ENCODE measurements around the gene TSHZ2. TPM values are rescaled to one million over a fixed set of nuclear protein-coding genes. Genes with fewer than 3 reads are reported as not detected.

TSHZ2 gene
- total RNA-seq, 1 experiment from 2014 or later: 11.9 TPM

DNA sequence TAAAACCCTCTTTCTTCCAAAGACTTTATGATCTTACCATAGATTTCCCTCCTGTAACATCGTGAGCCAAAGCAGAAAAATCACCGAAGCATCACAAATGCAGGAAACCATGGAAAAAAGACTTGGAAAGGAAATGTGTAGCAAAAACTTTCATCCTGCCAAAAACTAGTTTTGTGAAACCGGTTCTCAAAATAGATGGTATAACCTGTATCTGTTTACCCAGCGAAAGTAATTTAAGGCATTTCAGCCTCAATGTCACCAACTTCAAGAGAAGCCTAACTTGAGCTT lies 407.6 kb downstream of the TSHZ2 start:
- no peak for DNase-seq (ENCODE audit: low read depth)

DNA sequence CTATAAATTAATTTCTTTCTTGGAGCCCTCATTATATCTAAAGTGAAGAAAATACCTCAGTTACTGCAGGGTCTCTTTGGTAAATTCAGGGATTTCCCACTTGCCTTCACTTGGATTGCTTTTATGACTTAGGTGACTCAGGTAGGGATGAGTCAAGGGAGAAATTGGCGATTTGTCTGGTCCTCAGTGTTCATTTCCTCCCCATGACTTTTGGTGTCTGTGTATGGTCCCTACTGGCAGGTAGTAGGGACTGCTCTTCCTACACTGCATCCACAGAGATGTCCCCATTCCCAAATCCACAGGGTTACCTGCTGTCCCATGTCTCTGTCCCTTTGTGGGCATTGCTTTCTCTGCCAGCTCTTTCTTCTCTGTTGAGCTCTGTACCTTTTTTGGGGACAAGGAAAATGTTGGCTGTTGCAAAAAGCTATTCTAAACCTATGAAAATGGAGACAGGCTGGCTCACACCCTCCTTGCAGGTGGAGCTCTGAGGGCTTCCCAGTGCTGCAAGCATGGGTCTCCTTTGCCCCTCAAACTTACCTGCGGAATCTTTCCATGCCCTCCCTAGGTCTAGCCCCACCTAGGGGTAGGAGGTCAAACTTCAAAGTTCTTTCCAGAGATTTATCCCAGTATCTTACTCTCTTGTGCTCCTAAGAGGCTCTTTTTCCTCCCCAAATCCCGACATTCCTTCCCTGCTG lies 409.6 kb downstream of the TSHZ2 start:
- DNase-seq (ENCODE audit: low read depth): peak; percentile 56

DNA sequence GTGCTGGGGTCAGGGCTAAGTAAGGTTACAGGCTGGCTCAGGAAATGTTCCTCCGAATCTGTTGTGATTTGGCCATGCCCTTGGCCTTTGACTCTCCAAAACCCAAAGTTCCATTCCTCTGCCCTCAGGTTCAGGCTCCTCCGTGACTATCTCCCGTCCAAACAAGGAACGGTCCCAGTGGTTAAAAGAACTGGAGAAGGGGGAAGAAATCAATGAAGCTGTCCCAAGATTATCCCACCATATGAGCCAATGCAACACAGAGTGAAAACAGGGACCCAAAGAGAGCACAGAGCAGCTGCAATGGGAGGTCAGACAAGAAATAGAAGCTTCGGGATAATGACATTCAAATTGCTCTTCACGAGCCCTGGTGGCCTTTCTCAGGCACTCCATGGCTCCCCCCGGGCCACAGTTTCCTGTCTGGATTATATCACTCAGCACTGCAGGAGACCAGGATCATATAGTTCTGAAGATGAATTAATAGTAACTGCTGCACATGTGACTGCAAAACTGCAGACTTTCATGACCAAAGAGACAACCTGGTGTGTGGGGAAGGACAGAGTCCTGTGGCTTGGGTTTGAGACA lies 410.2 kb downstream of the TSHZ2 start:
- no peak for DNase-seq (ENCODE audit: low read depth)

DNA sequence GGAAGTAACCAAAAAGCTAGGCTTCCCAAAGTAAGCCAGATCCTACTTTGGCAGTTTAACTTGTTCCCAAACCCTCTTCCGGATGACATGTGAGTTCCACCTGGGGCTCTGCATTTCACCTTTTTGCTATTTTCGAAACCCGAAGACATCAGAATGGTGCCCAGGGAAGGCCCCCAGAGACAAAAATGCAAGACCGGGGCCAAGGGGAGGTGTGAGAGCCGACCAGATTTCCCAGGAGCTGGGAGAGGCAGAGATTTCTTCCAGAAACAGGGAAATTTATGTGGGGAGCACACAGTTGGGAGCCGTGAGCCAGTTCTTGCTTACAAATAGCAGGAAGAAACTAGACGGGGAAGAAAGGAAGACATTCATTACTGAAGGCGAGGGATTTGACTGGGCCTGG lies 411.8 kb downstream of the TSHZ2 start:
- no peak for DNase-seq (ENCODE audit: low read depth)

DNA sequence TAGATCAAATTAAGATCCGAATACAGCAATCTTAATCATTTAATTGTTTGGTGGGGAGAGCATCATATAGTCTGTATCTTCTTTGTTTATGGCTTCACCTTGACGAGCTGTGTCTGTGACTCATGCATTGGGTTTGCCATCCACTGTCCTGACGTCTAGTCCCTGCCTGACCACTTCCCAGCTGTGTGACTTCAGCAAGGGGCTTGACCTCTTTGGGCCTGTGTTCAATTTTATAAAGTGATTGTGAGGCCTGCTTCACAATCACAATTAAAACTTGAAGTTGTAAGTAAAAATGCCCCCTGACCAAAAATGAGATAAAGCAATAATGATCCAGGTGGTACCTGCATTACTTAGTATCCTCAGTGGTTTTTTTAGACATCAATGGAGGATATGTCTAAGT lies 412.2 kb downstream of the TSHZ2 start:
- peak; percentile 40 for DNase-seq (ENCODE audit: low read depth)

DNA sequence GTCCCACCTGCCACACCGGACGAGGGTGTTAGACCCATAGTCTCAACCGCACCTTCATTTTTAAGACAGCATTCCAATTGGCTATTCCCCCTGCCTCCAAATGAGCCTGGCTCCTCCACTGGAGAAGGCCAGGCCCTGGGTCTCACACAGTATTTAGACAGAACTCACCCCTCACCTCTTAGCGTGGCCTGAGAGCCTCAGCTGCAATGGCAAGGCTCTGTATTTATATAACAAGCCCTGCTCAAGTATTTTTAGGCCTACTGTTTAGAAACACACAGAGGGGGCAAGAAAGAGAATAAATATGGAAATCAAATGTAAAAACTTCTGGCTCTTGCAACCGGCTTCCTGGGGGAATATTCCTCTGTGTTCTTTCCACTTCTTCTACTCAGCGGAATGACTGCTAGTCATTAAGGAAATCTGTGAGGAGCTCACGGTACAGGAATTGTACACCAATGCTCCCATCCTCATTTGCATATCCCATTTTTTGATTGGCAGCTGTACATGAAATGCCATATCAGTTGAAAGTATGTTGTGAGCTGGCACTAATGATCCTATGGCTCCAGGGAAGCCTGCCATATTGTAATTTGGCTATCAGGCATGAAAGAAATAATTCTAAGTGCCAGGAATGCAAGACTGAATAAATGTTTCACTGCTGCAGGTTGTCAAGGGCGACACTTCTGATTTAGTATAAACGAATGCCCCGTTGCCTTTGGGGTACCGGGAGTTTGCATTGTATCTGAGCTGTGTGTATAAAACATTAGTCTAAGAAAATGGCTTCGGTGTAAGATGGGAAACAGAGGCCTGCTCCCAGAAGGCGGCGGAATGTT lies 414.0 kb downstream of the TSHZ2 start:
- no peak for DNase-seq (ENCODE audit: low read depth)

DNA sequence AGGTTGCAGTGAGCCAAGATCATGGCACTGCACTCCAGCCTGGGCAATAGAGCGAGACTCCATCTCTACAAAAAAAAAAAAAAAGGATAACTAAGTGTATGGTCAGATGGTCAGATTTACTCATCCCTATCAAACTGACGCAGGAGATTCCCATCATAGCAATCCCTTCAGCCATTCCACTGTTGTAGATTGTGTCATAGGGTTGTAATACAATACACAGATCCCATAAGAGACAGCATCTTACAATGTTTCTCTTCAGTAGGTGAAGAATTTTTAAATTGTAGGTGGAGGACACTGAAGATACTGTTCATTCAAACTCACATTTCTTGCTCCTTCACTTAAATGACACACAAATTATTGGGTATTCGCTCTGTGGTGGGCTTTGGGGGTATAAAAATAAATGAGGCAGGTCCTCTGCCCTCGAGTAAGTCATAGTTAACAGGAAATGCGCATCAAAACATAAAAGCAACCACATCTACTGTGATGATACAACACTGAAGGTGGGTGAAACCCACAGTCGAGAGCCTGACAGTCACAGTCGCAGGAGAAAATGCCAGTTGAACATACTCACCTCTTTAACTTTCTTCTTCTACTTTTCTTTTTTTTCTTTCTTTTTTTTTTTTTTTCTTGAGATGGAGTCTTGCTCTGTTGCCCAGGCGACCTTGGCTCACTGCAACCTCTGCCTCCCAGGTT lies 416.0 kb downstream of the TSHZ2 start:
- DNase-seq (ENCODE audit: low read depth): no peak

DNA sequence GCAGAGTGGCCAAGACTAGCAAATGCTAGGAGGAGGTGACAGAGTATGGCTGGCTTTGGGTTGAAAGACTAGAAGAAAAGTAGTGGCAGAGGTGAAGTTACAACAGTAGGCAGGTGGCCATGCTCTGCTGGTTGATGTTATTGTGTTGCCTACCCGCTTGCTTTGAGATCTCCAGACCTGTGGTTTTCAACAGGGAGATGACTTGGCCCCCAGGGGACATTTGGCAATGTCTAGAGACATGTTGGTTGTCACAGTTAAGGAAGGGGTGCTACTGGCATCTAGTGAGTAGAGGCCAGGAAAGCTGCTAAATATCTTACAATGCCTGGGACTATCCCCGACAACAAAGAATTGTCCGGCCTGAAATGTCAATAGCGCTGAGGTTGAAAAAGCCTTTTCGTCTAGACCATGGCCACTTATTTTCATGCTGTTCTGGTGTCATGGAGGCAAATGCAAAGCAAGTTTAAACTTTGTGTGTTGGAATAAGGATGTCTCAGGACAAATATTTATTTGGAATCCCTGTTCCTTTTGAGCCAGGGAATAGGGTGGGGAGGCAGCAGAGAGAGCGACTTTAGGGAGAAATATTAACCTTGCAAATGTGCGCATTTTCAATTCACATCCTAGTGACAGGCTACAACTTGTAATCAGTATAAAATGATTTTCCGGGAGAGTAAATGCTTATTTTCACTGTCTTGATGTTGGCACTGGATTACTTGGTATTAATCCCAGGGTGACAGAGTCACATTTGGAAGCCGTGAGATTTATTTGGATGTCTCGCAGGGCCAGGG lies 417.6 kb downstream of the TSHZ2 start:
- no peak for DNase-seq (ENCODE audit: low read depth)

DNA sequence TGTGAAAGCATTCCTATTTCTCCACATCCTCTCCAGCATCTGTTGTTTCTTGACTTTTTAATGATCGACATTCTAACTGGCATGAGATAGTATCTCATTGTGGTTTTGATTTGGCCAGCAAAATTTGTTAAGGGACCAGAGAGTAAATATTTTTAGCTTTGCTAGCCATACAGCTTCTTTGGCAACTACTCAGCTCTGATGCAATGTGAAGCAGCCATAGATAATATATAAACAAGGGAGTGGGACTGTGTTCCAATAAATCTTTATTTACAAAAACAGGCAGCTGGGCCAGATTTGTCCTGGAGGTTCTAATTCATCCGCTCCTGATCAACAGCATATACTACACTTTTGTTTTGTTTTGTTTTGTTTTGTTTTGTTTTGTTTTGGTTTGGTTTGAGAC lies 418.6 kb downstream of the TSHZ2 start:
- DNase-seq (ENCODE audit: low read depth): peak; percentile 71

DNA sequence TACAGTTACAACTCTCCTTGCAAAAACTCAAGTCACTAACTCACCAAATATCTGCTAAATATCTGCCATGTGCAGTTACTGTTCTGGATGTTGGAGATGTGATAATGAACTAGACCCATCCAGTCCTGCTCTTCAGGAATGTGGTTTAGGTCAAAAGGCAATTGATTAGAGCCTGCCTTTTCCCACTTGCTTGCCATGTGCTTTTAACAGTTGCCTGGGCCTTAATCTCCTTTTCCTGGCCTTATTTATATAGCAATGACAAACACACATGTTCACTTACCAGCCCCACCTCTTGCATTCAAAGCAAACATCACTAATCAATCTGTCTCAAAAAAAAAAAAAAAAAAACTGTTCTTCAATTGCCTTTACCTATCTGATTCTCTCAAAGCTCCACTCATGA lies 422.3 kb downstream of the TSHZ2 start:
- no peak for DNase-seq (ENCODE audit: low read depth)

DNA sequence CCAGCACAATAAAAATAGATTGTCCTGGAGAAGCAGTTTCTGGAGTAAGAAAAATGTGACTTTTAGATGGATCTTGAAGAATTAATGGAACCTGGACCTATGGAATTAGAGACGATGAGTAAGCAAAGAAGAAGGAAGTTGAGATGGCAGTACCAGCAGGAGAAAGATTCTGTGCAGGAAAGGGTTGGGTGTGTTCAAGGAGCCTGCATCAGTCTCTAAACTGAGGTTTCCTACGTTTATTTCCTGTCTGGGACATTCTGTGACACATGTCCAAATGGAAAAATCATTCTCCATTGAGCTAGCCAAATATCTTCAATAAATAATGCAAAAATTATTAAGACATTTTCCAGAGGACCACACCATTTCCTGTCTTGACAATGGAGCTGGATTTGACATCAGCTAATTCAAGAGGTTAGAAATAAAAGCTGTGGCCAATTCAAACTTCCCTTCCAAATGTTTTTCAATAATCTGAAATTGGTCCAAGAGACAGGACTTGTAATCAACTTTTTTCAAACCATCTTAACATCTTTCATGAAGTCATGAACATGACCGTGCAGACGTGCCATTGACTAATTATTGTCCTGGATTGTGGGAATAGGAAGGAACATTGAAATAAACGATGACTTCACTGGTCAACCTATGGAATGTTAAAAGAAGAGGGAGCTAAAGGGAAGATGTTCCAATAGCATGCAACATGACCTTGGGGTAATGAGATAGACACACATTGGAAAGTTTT lies 423.2 kb downstream of the TSHZ2 start:
- DNase-seq (ENCODE audit: low read depth): no peak

DNA sequence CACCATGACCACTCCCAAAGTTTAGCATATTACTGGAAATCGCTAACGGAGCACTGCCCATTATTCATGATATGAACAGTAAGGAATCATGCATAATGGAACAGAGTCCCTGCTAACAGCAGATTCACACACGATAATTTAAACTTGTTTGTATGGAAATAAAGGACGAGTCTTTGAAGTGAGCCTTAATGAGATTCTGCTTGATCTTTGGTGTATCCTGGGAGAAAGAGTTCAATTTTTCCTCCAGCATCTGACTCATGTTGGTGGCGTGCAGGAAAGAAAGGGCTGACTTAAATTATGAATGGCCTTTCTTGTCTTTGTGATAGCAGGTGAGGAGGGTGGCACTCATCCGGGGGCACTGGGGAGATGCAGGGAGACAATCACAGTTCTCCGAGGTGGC lies 426.9 kb downstream of the TSHZ2 start:
- peak; percentile 66 for DNase-seq (ENCODE audit: low read depth)

DNA sequence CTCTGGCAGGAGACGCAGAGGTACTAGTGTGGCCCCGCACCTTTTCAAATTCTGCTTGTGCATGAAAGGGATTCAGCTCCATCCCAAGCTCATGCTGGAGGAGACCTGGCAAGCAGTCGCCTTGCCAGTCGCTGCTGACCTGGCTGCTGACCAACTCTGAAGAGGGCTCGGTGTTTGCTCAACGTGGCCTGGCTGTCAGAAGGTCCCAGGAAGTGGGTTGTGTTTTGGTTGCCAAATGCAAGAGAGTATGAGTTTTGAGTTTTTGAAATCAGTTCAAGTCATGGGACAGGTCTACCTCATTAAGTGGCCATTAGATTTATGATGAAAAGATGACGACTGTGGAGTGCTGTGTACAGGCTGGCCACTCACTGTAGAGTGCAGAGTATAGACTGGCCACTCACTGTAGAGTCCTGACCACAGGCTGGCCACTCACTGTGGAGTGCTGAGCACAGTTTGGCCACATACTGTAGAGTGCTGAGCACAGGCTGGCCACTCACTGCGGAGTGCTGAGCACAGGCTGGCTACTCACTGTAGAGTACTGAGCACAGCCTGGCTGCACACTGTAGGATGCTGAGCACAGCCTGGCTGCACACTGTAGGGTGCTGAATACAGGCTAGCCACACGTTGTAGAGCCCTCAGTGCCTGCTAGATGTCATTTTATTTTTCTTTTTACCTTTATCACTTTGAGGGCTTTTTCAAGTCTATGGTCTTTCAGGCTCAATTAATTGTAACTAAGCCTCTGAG lies 427.6 kb downstream of the TSHZ2 start:
- DNase-seq (ENCODE audit: low read depth): peak; percentile 84

DNA sequence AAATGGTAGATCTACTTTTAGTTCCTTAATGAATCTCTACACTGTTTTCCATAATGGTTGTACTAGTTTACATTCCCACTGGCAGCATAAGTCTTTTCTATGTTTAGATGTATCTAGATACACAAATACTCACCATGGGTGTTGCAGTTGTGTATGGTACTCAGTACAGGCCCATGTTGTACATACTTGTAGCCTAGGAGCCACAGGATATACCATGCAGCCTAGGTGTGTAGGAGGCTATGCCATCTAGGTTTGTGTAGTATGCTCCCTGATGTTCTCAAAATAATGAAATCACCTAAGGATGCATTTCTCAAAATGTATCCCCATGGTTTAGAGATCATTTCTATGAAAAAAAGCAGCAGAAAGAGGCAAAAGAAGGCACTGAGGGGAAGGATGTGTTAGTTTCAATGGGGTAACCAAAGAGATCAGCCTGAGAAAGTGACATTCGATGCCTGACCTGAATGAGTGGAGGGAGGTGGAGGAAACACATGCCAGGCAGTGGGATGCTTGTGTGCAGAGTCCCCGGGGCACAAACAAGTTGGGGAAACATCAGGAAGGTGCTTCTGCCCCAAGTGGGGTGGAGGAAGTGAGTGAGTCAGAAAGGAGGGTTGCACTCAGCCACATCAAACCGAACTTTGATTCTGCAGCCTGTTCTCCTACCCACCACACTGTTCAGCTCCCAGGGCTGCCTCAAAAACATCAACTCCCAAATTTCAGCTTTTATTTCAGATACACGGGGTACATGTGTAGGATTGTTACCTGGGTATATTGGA lies 430.3 kb downstream of the TSHZ2 start:
- DNase-seq (ENCODE audit: low read depth): peak; percentile 31

DNA sequence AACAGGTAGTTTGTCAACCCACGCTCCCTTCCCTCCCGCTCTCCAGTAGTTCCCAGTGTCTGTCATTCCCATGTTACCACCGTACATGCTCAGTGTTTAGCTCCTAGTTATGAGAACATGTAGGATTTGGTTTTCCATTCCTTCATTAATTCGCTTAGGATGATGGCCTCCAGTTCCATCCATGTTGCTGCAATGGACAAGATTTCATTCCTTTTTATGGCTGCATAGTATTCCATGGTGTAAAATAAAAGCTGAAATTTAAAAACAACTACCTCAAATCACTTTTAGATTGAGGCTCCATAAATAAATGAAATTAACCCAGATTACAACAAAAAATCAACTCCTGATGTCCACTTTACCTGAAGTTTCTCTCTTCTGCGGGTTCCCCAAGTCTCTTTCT lies 430.9 kb downstream of the TSHZ2 start:
- no peak for DNase-seq (ENCODE audit: low read depth)

DNA sequence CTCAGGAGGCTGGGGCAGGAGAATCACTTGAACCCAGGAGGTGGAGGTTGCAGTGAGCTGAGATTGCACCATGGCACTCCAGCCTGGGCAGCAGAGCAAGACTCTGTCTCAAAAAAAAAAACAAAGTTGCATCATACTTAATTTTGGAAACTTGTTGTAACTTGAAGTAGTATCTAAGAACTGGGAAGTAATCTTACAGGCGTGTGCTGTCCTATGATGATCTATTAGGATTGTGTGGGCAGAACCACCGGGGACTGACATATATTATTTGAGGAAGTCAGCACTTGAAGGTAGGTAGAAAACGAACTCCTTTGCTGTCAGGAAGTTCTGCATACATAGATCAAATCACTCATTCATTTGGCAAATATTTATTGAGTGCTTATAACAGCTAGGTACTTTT lies 433.0 kb downstream of the TSHZ2 start:
- DNase-seq (ENCODE audit: low read depth): no peak

DNA sequence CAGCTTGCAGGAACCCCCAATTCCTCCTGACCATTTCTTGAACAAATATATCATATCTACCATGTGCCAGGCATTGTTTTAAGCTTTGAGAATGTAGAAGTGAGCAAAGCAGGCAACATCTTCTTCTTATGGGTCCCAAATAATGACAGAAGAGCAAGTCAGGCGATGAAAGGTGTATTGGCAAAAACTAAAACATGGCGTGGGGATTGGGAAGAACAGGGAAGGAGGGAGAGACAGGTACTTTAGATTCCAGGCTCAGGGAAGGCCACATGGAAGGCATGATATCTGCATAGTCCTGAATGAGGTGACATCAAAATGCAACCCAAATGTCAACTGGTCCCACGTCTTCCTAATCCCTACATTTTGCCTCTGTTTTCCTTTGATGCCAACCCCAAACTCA lies 434.4 kb downstream of the TSHZ2 start:
- no peak for DNase-seq (ENCODE audit: low read depth)

DNA sequence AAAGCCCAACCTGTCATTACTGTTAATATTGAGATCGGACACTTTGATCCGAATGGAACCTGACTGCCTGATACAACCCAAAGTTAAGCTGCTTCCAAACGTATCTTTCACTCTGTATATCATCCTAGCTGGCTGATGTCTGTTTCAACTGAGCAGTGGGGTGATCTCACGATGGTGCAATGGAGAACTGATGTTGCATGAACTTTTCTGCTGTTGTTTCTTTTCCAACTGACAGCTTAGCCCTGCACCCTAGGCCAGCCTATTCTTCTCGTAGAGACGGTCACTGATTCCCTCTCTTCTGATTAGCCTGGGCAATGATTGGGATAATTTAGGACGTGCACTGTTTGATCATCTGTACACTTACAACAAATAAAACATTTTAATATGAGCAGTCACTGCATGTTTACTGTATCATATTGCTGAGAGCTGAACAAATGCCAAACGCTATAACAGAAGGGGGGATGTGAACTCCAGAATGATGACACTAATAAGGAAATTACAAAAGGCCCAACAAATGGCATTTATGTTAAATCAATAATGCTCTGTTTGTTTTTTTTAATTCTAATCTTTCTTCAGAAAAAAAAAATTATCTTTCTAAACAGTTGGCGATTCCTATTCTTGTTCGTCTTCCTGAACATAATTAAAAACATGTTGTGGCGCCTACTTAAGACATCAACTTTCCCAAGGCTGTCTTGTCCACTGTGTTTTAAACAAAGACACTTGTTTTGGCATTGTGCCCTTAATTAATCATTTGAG lies 436.7 kb downstream of the TSHZ2 start:
- no peak for DNase-seq (ENCODE audit: low read depth)

DNA sequence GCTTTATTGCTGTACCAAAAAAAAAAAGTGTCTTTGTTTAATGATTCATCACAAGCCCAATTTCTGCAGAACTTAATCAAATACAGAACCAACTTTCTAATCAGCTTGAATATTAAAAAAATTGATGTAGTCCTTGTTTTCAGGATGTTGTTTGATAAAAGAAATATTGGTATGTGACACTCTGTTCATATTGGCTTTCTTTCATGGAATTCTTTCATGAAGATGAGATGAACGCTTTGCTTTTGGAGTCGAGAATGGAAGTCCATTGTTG lies 437.2 kb downstream of the TSHZ2 start:
- no peak for DNase-seq (ENCODE audit: low read depth)
